ENCODE measurements around the gene APPBP2.

Gene APPBP2

GRCh38 chr17:60534010-60534555 lies 8.0 kb upstream of the APPBP2 start:
- no peak for TF ChIP-seq CTCF (IDR thresholded peaks at IDR 0.05; ENCODE audit: low read depth, low read length)
- DNase-seq (ENCODE audit: extremely low read depth, low read depth) = no peak

- no peak for TF ChIP-seq CTCF (IDR thresholded peaks at IDR 0.05; ENCODE audit: low read depth, low read length)
- DNase-seq (ENCODE audit: extremely low read depth, low read depth) = no peak
These were observed 3.8 kb upstream of the APPBP2 start for GRCh38 chr17:60529806-60530205.

- DNase-seq (ENCODE audit: extremely low read depth, low read depth) = no peak
- no peak for TF ChIP-seq CTCF (IDR thresholded peaks at IDR 0.05; ENCODE audit: low read depth, low read length)
These were observed 2.8 kb upstream of the APPBP2 start for GRCh38 chr17:60528828-60529227.

- TF ChIP-seq CTCF (IDR thresholded peaks at IDR 0.05; ENCODE audit: low read depth, low read length) = no peak
- no peak for DNase-seq (ENCODE audit: extremely low read depth, low read depth)
These were observed 1.7 kb upstream of the APPBP2 start for GRCh38 chr17:60527701-60528100.

- DNase-seq (ENCODE audit: extremely low read depth, low read depth) = no peak
These were observed 684 bp upstream of the APPBP2 start for GRCh38 chr17:60526726-60527125.

GRCh38 chr17:60525328-60525684 lies 736 bp downstream of the APPBP2 start:
- DNase-seq (ENCODE audit: extremely low read depth, low read depth) = no peak
- no peak for TF ChIP-seq CTCF (IDR thresholded peaks at IDR 0.05; ENCODE audit: low read depth, low read length)

More at GRCh38 chr17:60526726-60527125, 684 bp upstream of the APPBP2 start:
- no peak for TF ChIP-seq CTCF (IDR thresholded peaks at IDR 0.05; ENCODE audit: low read depth, low read length)

GRCh38 chr17:60524463-60525327 lies 1.3 kb downstream of the APPBP2 start:
- no peak for DNase-seq (ENCODE audit: extremely low read depth, low read depth)
- no peak for TF ChIP-seq CTCF (IDR thresholded peaks at IDR 0.05; ENCODE audit: low read depth, low read length)

Measured in AG09319 (cell line).